ENCODE measurements around the gene TMEM45A. TPM values are rescaled to one million over a fixed set of nuclear protein-coding genes. Genes with fewer than 3 reads are reported as not detected.
A peak's percentile ranks its signal among the peaks of the same experiment; 100 is the strongest.

TMEM45A gene
- total RNA-seq, 6 experiments from 2014 or later: 47.9 to 189 (median 54.2) TPM

DNA sequence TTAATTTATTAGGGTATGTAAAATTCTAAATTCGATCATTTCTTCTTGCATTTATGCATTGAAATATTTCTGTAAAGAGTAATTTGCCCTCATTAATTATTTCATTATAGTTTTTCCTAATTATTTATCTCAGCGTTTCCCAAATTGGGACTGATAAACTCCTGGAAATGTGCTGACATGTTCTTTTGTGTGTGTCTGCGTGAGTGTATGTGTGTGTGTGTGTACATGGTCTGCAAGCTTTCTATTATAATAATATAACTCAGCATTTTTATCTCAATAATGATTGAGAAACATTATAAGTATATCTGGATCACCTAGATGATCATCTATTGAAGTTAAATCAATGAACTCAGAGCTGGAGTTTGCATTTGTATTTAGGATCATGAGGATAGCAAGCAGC, 38.7 kb downstream of the TMEM45A start:
- no peaks in the 10 kb centered on the region for H3K9me3 ChIP-seq
- no peak overlapping the region for H3K4me3 ChIP-seq
- H3K4me1 ChIP-seq: peaks cover 0 to 49% (median 11%) of the 10 kb centered on the region in 4 donors
- DNase-seq: no peak
- no peak overlapping the region for H3K27ac ChIP-seq
- H3K36me3 ChIP-seq: no peaks in the 10 kb centered on the region
- ATAC-seq: no peak
- intact Hi-C loops (cut with DNase I): no loop called here
- TF ChIP-seq, protein P1, sequence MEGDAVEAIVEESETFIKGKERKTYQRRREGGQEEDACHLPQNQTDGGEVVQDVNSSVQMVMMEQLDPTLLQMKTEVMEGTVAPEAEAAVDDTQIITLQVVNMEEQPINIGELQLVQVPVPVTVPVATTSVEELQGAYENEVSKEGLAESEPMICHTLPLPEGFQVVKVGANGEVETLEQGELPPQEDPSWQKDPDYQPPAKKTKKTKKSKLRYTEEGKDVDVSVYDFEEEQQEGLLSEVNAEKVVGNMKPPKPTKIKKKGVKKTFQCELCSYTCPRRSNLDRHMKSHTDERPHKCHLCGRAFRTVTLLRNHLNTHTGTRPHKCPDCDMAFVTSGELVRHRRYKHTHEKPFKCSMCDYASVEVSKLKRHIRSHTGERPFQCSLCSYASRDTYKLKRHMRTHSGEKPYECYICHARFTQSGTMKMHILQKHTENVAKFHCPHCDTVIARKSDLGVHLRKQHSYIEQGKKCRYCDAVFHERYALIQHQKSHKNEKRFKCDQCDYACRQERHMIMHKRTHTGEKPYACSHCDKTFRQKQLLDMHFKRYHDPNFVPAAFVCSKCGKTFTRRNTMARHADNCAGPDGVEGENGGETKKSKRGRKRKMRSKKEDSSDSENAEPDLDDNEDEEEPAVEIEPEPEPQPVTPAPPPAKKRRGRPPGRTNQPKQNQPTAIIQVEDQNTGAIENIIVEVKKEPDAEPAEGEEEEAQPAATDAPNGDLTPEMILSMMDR (IDR thresholded peaks at IDR 0.05): no peak
- no peak for TF ChIP-seq POLR2A (IDR thresholded peaks at IDR 0.05)
- H3K27me3 ChIP-seq: no peaks in the 10 kb centered on the region
- 66% methylated on average over 3 of the region's 3 CpGs for WGBS (ENCODE audit: insufficient coverage, low coverage, low lambda C conversion rate, missing lambda C conversion rate)

DNA sequence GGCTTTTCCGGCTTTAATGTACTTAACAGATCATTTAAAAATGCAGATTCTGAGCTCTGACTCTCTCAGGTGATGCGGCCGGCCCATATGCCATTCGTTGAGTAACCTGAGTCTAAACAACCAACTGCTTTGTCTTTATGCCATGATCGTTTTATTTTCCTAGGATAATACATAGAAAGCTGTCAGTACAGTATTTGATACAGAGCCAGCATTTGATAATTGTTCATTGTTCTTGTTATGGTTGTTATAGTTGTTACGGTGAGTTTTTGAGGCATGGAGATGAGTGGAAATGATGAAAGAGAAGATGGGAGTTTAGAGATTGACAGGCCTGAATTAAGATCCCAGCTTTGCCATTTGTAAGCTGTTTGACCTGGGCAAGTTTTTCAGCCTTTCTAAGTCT, 40.0 kb downstream of the TMEM45A start:
- no peak for ATAC-seq
- TF ChIP-seq, protein P1 (IDR thresholded peaks at IDR 0.05): no peak
- TF ChIP-seq POLR2A (IDR thresholded peaks at IDR 0.05): no peak
- intact Hi-C loops (cut with DNase I): no loop called here
- H3K27ac ChIP-seq: no peak overlapping the region
- 92% methylated on average over 6 of the region's 6 CpGs for WGBS (ENCODE audit: insufficient coverage, low coverage, low lambda C conversion rate, missing lambda C conversion rate)
- DNase-seq: no peak
- H3K4me1 ChIP-seq: peaks cover 0 to 47% (median 11%) of the 10 kb centered on the region in 4 donors
- no peaks in the 10 kb centered on the region for H3K36me3 ChIP-seq
- H3K27me3 ChIP-seq: no peaks in the 10 kb centered on the region
- H3K9me3 ChIP-seq: no peaks in the 10 kb centered on the region
- H3K4me3 ChIP-seq: no peak overlapping the region

DNA sequence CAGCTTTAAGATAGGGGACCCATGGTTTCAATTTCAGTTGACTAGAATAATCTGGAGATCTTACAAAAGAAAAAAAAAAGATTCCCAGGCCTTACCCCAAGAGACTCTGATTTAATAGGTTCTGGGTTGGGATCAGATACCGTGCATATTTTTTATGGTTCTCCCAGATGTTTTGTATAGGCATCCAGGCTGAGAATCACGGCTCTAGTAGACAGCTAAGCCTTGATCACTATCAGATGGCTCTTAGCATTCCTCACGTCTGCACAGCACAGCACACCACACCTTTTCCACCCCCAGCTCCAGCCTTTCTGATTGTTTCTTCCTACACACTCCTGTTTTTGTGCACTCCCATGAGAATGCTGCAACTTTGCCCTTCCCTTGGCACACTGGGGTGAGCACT, 40.8 kb downstream of the TMEM45A start:
- peaks cover 0 to 46% (median 11%) of the 10 kb centered on the region in 4 donors for H3K4me1 ChIP-seq
- H3K27me3 ChIP-seq: no peaks in the 10 kb centered on the region
- TF ChIP-seq, protein P1 (IDR thresholded peaks at IDR 0.05): no peak
- no peak for TF ChIP-seq POLR2A (IDR thresholded peaks at IDR 0.05)
- H3K27ac ChIP-seq: peak overlapping the region in 1 of 3 donors; percentile 96
- 80% methylated on average over 3 of the region's 3 CpGs for WGBS (ENCODE audit: insufficient coverage, low coverage, low lambda C conversion rate, missing lambda C conversion rate)
- H3K4me3 ChIP-seq: no peak overlapping the region
- H3K36me3 ChIP-seq: no peaks in the 10 kb centered on the region
- DNase-seq (no peak), ATAC-seq (no peak)
- H3K9me3 ChIP-seq: no peaks in the 10 kb centered on the region
- intact Hi-C loops (cut with DNase I): no loop called here

DNA sequence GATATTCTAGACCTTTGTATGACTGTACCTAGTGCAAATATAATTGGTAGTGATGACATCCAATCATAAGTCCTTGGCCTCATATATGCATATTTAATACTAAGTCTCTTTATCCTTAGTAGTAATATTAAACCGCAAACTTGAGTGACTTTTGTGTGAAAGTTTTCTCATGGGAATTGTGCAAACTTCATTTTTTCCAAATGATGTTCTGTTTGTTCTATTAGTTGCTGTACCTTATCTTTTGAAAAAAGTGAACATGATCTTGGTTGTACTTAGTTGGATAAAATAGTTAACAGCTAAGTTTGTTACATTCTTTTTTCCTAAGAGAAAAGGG, 43.2 kb downstream of the TMEM45A start:
- 32% methylated on average over 1 of the region's 1 CpG for WGBS (ENCODE audit: insufficient coverage, low coverage, low lambda C conversion rate, missing lambda C conversion rate)
- peak; percentile 29 to 53 (median 46) for ATAC-seq
- intact Hi-C loops (cut with DNase I): no loop called here

More for the DNA sequence above, 43.2 kb downstream of the TMEM45A start:
- TF ChIP-seq POLR2A (IDR thresholded peaks at IDR 0.05): no peak
- TF ChIP-seq, protein P1 (IDR thresholded peaks at IDR 0.05): no peak
- H3K27ac ChIP-seq: peak overlapping the region; percentile 61 to 96 (median 86)
- peaks cover 0 to 49% (median 11%) of the 10 kb centered on the region in 4 donors for H3K4me1 ChIP-seq
- H3K36me3 ChIP-seq: no peaks in the 10 kb centered on the region
- no peak for DNase-seq
- no peaks in the 10 kb centered on the region for H3K9me3 ChIP-seq
- H3K4me3 ChIP-seq: no peak overlapping the region
- H3K27me3 ChIP-seq: no peaks in the 10 kb centered on the region
